GM12874 (cell line): ENCODE data around the gene CHRNA9.

Experiments
- CTCF ChIP-seq: IDR thresholded peaks from 2 replicates; pipeline ENCODE4 v1.5.1; 2011; ENCODE audit warnings: low read depth, mild to moderate bottlenecking, control low read depth, low read length, moderate library complexity; ENCODE audit not compliant: insufficient read depth

Gene CHRNA9

GRCh38 chr4:40375620-40376019 lies 40.5 kb downstream of the CHRNA9 start:
- TF ChIP-seq CTCF, result no peak

- no peak for TF ChIP-seq CTCF
Measured at GRCh38 chr4:40377512-40378365, 42.6 kb downstream of the CHRNA9 start.

GRCh38 chr4:40378619-40379018 lies 43.5 kb downstream of the CHRNA9 start:
- no peak for TF ChIP-seq CTCF

GRCh38 chr4:40379248-40379647 lies 44.1 kb downstream of the CHRNA9 start:
- TF ChIP-seq CTCF, result no peak

GRCh38 chr4:40380647-40381046 lies 45.5 kb downstream of the CHRNA9 start:
- TF ChIP-seq CTCF, result no peak

- no peak for TF ChIP-seq CTCF
Measured at GRCh38 chr4:40388239-40388638, 53.1 kb downstream of the CHRNA9 start.

GRCh38 chr4:40389986-40390385 lies 54.9 kb downstream of the CHRNA9 start:
- no peak for TF ChIP-seq CTCF
